Adipose tissue (tissue), 3 donors: ENCODE results near the gene S100A1. TPM values are rescaled to one million over a fixed set of nuclear protein-coding genes. Genes with fewer than 3 reads are reported as not detected.

Experiments
- H3K27ac ChIP-seq: one replicate; pipeline ENCODE4 v1.5.1; 2013; ENCODE audit warnings: low read depth, low read length
- WGBS, 3 donors: extraction: QIAGEN DNeasy Blood & Tissue Kit; methylation state at CpG; one replicate each; pipeline ENCODE4 v1.1.7; 2013; 5-methylcytosine and 5-hydroxymethylcytosine counted together
- polyA plus RNA-seq, 3 donors: library from polyadenylated mRNA; stranded (reverse); fragments of 200-250 nt; gene quantifications; one replicate each; pipeline ENCODE4 v1.2.3, GENCODE V29; 2013
- donor health status: healthy with polysubstance abuse.
- donor health status: Bipolar disorder and iron deficiency.
- donor health status: healthy.

Gene S100A1
- polyA plus RNA-seq, 3 donors: 6.7 to 100 (median 31.7) TPM

DNA sequence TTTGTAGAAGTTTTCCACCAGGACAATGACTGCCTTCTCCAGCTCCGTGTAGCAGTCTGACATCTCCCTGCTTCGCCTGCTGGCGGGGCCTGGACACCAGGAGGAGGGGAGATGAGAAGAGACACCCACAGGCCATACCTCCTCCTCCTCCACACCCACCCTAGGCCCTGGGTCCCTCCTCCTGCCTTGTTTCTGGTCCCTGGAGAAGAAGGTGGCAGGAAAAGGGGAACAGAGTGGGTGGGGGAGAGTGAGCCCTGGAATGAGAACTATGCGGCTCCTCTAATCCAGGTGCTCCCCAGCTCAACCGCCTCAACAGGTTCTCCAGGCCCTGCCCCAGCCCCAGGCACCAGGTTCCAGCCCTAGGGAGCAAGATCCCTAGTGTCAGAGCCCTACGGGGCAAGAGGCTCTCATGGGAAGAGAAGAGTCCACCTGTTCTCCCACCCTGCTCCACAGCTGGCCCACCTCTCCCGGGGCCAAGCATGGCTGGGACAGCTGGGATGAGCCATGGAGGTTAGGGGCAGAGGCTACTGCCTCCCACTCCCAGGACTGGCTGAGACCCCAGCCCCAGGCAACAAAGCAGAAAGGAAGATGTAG lies 20.0 kb upstream of the S100A1 start:
- WGBS, 3 donors: 63 to 77% (median 65%) methylated on average over 7 of the region's 7 CpGs
- H3K27ac ChIP-seq: peak overlapping the region; percentile 76

DNA sequence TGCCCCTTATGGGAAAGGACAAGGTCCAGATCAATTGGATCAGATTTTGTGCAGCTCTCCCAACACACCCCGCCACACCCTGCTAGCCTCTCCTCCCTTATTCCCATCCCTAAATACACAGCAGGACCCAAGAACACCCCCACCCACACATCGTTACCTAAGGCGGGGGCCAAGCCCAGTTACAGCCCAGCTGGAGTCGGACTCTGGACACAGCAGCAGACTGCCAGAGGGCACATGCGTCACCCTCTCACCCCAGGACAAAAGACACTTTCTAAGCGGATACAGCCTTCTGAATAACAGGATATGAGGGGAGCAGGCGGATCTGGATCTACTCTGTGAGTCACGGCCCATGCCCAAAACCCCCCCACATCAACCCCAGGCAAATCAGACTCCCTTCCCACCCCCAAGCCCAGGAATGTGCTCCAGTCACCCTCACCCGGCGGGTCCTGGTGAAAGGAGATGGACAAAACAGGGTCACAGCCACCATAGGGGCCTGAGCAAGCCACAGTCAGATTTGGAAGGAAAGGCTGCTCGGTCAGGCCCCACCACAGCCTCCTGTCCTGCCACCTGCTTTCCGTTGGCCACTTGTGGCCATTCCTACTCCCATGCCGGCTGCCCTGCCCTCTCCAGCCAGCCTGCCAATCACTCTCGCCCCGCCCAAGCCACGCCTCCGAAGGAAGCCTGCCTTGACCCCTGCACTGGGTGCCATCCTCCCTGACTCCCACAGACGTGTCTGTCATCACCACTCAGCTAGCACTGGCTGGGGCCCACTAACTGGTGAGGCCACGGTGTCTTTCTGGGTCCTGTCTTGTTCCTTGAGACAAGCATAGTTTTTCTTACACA lies 19.3 kb upstream of the S100A1 start:
- 50 to 69% (median 50%) methylated on average over 18 to 19 of the region's 19 CpGs for WGBS, 3 donors
- peak overlapping the region; percentile 86 for H3K27ac ChIP-seq

DNA sequence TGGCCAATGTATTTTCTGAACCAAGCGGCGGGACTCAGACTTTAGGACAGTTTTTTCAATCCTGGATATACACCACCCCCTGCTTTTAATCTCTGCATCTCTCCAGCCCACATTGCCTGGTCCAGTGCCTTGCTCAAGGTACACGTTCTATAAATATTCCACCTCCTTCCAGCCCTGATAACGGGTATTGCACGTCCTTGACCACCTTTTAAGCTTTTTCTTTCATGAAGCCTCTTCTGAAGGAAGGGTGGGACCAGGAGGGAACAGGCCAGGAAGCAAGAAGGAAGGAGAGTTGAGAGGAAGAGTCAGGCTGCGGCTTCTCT lies 18.7 kb upstream of the S100A1 start:
- WGBS, 3 donors: 50 to 69% (median 63%) methylated on average over 6 of the region's 6 CpGs
- H3K27ac ChIP-seq: peak overlapping the region; percentile 86

DNA sequence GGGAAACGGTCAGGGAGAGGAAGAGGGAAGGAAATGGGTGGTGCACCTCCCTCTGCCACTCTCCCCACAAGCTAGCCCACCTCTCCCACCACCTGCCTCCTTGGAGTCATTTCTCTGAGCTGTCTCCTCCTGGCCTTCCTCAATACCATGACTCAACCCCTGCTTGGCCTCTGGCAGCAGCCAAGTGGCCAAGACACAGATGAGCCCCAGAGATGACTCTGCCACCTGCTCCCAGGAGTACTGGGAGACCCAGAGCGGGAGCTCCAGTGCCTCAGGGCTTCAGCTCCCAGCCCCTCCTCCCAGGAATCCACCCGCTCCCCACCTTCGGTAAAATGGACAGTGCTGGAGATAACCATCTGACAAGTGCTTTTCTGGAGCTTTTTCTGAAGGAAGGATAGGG lies 17.9 kb upstream of the S100A1 start:
- WGBS, 3 donors: 58 to 61% (median 59%) methylated on average over 4 of the region's 4 CpGs
- peak overlapping the region; percentile 29 for H3K27ac ChIP-seq

DNA sequence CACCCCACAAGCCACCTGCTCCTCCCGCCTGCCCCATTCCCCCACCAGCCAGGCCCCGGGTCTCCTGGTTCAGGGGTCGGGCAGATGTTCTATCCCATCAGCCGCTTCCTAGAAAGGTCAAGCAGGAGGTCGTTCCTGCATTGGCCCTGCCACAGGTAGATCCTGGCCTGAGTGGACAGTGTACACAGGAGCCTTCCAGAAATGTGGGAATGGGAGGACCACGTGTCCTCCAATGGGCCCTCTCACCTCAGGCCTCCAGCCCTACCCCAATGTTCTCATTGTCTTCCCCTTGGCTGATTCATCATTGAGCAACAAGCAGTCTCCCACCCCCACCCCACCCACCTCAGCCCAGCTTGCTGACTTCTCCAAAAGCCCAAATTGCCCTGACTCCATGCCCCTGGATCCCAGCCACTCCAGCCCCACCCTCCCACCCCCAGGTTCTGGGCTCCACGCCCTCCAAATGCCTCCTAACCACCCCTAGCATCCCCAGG lies 17.4 kb upstream of the S100A1 start:
- peak overlapping the region; percentile 29 for H3K27ac ChIP-seq
- 80 to 86% (median 81%) methylated on average over 7 of the region's 7 CpGs for WGBS, 3 donors

DNA sequence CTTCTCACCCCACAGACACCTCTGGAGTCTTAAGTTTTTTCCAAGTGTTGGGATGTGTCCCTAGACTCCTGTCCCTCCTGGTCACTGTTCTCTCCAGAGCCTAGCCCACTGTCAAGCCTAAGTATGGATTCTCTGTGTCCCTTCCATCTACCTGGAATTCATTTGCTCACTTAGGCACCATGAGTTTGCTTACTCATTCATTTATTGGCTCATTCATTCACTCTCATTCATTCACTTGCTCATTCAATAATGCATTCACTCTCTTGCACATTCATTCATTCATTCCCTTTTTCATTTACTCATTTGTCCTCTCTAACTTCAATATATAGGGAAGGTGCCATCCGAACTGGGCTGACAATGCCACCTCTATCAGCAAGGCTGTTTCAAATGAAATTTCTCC lies 16.9 kb upstream of the S100A1 start:
- no peak overlapping the region for H3K27ac ChIP-seq
- 68 to 86% (median 84%) methylated on average over 1 of the region's 1 CpG for WGBS, 3 donors

DNA sequence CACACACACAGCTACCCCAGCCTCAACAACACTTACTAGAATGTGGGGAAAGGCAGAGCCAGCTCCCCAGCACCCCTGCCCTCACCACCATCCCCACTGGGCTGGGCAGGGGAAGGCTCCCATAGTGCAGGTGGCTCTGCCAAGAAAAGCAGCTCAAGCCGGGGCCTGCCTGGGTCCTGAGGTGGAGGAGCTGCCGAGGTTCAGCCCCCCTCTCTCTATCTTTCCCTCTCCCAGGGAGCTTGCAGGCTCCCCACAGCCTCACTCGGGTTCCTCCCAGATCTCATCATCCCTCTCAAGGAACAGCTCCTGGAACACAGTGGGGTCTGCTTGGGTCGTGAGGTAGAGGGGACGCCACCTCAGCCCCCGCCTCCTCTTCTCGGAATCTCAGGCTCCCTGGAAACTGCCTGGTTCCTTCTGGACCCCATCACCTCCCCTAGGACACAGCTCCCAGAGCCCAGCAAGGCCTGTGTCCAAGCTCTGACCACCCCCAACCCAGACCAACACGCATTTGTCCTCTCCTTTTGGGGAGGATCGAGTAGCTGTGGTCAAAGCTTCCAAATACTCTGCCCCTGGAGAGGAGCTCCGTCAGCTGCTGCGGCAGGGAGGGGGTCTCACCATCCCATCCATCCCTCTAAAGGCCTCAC lies 16.0 kb upstream of the S100A1 start:
- 26 to 67% (median 60%) methylated on average over 10 to 11 of the region's 11 CpGs for WGBS, 3 donors
- H3K27ac ChIP-seq: peak overlapping the region; percentile 21

DNA sequence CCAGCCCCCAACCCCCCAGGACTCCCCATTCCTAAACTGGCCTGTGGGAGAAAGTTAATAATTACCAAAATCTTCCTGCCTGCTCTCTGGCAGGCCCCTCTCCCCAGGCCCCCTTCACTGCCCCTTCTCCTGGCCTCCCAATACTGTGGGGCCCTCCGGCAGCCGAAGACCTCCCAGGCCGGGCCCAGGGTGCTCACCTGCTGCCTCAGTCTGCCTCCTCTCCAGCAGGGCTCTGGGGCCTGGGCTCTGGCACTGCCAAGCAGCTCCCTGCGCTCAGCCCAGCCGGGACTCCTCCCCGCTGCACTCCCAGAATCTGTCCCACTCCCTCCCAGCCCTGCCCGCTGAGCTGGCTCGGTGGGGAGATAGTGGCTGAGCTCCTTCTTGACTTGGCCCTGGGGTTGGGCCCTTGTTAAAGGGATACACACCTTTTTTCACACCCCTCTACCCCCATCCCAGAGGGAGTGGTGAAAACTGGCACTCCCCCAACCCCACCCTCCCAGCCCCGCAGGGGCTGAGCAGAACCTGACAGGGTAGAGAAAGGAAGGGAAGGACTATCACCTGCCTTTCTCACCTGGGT lies 15.4 kb upstream of the S100A1 start, which contains the start of gene S100A16:
Gene S100A16, minus strand, starts transcription at position 383 of the 577 bp plus-strand sequence. CDS start 4,986 bp downstream, outside the sequence.
- WGBS, 3 donors: 30 to 60% (median 53%) methylated on average over 9 of the region's 9 CpGs
- peak within 1 kb of the TSS; percentile 21 for H3K27ac ChIP-seq

DNA sequence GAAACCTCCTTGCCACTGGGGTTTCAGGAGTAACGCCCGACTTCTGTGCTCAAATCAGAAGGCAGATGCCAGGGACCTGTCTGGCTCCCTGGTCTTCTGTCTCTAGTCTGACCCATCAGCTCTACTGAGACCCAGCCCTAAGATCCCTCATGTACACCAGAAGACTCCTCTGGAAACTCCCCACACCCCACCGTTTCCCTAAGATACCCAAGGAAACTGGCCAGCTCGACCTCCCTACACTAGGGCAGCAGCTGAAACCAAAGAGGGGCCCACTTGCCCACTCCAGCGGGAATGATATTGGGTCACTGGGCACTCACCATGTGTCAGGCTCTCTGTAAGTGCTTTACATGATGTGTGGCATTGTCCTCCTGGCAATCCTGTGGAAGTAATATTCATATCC lies 14.8 kb upstream of the S100A1 start:
- 78 to 88% (median 80%) methylated on average over 5 of the region's 5 CpGs for WGBS, 3 donors
- no peak overlapping the region for H3K27ac ChIP-seq

DNA sequence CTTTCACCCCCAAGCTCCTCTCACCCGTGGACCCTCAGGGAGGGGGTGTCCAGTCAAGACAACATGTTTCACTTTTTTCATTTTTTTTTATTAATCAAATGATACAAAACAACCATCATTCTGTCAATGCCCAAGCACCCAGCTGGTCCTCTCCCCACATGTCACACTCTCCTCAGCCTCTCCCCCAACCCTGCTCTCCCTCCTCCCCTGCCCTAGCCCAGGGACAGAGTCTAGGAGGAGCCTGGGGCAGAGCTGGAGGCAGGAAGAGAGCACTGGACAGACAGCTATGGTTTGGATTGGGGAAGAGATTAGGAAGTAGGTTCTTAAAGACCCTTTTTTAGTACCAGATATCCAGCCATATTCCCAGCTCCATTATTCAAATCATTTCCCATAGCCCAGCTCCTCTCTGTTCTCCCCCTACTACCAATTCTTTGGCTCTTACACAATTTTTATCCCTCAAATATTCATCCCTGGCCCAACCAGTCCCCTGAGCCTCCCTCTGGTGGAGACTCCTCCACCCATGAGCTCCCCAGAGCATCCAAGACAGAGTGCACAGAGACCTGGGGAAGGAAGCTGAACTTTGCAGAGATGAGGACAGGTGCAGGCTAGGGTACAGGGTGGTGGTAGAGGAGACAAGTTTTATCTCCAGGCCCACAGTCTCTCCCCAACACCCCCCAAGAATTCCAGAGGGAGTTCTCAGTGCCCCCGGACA lies 13.9 kb upstream of the S100A1 start:
- WGBS, 3 donors: 64 to 89% (median 76%) methylated on average over 2 of the region's 2 CpGs
- no peak overlapping the region for H3K27ac ChIP-seq

DNA sequence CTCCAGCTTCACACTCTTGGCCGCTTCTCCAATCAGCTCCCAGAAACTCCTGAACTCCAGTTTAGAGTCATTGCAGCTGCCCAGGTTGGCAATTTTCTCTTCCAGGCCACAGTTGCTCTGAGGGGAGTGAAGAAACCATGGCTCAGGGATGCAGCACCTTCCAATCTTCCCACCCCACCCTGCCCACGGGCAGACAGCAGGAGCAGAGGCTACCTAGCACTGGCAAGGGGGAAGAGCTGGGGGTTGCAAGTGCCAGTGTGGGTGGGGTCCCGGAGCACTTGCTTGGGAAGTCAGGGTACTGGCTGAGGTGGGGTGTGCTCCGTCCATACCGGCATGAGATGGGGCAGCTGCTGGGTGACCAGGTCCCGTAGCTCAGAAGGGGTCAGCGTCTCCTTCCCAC lies 13.3 kb upstream of the S100A1 start:
- no peak overlapping the region for H3K27ac ChIP-seq
- WGBS, 3 donors: 91 to 93% (median 92%) methylated on average over 7 of the region's 7 CpGs

DNA sequence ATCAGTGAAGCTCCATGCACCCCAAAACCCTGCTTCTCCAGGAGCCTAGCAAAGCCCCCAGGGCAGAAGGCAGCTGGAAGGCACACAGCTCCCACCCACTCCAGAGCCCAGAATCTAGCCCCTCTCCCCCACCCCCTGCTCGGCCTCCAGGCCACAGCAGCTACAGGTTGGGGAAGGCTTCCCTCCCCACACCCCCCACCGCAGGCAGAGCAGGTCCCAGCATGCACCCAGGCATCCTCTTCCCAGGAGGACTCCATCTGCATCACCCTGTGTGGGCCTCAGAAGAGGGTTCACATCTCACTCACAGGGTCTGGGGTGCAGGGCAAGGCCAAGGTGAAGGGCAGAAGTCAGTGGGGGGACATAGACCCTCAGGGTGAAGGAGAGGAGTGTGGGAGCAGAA lies 12.8 kb upstream of the S100A1 start:
- H3K27ac ChIP-seq: no peak overlapping the region
- WGBS, 3 donors: 81 to 98% (median 88%) methylated on average over 2 of the region's 2 CpGs

DNA sequence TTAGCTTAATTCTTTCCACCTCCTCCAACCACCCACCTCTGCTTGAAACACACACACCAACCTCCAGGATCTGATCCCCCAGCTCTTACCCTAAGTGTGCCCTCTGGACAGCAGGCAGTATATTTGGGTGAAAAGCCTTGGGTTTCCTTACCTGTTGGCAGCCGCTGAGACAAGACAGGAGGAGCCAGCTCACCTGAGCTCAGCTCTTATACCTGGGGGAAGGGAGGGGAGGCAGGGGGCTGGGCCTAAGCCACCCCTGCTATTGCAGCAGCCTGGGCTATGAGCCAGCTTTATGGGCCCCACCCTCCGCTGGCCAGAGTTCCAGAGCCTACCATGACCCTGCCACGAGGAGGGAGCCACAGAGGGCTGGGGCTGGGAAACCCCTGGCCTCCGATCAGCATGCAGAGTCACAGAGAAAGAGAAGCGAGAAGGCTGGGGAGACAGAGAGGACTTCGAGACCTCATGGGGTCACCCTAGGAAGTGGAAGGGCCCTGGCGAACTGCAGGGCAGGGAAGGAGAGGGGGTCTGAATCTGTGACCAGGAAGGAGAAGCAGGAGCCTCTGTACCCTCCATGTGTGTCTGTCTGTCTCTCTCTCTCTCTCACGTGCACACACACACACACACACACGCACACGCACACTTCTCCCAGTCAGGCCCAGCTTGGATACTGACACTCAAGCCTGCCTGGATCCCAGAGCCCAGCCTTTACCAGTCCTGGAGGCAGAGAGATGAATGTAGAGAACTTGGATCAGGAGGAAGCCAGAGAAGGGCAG lies 11.9 kb upstream of the S100A1 start, which contains the start of gene S100A14:
Gene S100A14, minus strand, starts transcription at position 182 of the 773 bp plus-strand sequence. CDS start 467 bp downstream, outside the sequence.
- WGBS, 3 donors: 65 to 73% (median 70%) methylated on average over 9 to 10 of the region's 10 CpGs
- H3K27ac ChIP-seq: no peak within 1 kb of the TSS

DNA sequence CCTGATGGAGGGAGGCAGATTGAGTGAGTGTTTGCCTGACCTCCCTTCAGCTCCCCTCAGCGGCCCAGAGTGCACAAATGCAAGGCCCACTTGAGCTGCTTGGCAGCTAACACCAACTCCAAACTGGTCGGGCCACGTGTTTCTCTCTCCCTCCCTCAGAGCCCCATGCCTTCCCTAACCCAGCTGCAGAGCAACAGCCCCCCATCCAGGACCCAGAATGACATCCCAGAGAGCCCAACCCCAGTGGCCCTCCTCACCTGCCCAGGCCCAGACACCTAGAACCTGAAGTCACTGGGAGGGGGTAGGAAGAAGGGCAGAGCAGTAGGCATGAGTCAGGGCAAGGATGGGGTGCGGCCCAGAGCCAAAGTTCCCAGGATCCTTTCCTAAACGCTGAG lies 11.3 kb upstream of the S100A1 start:
- no peak overlapping the region for H3K27ac ChIP-seq
- WGBS, 3 donors: 72 to 88% (median 74%) methylated on average over 5 of the region's 5 CpGs

DNA sequence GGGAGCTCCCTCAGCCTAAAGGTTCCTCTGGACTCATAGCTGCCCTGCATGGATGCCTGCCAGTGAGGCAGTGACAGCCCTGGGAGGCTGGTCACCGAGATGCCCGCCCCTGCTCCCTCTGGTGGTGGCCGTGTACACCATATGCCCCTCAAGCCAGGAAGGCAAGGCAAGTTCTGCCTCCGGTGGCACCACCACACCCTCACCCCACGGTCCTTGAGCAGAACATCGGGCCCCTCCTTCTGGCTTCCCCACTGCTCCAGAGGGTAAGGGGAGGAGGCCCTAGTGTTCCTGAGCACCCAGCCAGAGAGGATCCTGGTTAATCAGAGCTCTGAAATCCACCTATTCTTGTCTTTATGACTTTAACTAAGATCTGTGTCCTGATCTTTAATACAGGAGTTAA lies 10.6 kb upstream of the S100A1 start:
- WGBS, 3 donors: 13 to 46% (median 37%) methylated on average over 6 of the region's 6 CpGs
- no peak overlapping the region for H3K27ac ChIP-seq

DNA sequence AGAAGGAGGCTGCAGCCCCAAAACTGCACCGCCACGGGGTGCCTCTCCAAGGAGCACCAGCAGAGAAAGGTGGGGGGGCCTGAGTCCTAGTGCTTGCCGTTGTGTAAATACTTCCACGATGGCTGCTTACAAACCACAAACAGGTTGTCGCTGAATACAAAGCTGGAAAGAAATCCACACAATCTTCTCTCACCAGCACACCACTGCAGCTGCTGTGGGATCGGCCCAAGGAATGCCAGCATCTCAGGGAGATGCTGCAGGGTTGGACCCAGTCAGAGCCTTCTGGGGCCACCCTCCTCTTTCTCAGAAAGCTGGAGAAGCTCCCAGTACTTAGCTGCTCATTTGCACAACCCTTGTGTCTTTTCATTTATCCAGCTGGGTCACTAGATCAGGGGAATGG lies 9.1 kb upstream of the S100A1 start:
- 91 to 96% (median 94%) methylated on average over 6 of the region's 6 CpGs for WGBS, 3 donors
- no peak overlapping the region for H3K27ac ChIP-seq

DNA sequence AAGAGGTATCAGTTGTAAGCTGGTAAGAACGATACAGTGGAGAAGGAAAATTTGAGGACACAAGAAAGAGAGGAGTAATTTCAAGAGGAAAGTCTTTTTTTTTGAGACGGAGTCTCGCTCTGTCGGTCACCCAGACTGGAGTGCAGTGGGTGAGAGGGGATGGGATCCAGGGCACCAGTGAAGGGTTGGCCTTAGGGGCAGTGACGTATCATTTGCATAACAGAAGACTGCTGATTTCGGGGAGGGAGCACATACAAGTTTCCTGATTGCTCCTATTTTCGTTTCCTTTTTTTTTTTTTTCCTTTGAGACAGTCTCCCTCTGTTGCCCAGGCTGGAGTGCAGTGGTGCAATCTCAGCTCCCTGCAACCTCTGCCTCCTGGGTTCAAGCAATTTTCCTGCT lies 5.1 kb upstream of the S100A1 start:
- no peak overlapping the region for H3K27ac ChIP-seq
- WGBS, 3 donors: 55 to 82% (median 68%) methylated on average over 7 of the region's 7 CpGs
